PC-9 (cell line): Measurements from ENCODE around the gene ELAVL1.

Experiments
- EZH2 ChIP-seq: fragments of 200-600 bp; sonication (generic); IDR thresholded peaks from 2 replicates; pipeline ENCODE4 v1.8.0; 2017; ENCODE audit warnings: antibody characterized with exemption, low read depth
- TF ChIP-seq, protein P1 (sequence below): fragments of 200-600 bp; sonication (generic); conservative IDR thresholded peaks from 2 replicates; pipeline ENCODE4 v1.6.1; 2017; ENCODE audit warnings: mixed run types, antibody characterized with exemption, mild to moderate bottlenecking, moderate library complexity

DNA sequence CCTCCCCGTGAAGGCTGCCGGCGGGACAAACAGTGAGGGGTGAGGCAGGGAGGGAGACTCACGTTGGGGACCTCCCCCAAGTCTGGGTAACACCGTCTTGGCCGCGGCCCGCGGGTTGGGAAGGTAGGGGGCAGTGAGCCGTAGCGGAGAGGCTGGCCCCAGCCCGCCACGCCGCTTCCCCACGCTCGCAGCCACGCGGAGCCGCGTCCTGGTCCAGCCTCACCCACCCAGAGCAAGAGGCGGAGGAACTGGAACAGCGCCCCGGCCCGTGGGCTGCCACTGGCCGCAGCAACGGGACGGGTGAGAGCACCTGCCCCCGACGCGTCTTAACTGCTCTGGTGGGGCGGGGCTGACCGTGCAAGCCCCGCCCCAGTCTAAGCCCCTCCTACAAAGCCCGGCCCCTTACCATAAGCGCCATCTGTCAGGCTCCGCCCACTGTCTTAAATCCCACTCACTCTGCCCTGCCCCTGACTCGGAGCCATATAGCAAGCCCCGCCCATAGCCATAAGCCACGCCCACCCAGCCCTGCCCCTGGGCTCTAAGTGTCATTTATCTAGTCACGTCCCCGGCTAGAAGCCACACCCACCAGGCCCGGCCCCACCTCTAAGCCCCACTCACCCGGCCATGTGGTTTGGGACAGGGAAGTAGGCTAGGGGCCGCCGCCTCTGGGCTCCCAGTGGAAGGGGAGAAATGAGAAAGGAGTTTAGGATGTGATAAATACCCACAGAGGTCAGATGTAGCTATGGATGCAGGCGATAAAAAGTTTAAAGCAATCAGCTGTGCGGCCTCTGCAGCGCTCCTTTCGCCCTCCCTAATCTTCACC, 45.0 kb upstream of the ELAVL1 start:
- TF ChIP-seq, protein P1, sequence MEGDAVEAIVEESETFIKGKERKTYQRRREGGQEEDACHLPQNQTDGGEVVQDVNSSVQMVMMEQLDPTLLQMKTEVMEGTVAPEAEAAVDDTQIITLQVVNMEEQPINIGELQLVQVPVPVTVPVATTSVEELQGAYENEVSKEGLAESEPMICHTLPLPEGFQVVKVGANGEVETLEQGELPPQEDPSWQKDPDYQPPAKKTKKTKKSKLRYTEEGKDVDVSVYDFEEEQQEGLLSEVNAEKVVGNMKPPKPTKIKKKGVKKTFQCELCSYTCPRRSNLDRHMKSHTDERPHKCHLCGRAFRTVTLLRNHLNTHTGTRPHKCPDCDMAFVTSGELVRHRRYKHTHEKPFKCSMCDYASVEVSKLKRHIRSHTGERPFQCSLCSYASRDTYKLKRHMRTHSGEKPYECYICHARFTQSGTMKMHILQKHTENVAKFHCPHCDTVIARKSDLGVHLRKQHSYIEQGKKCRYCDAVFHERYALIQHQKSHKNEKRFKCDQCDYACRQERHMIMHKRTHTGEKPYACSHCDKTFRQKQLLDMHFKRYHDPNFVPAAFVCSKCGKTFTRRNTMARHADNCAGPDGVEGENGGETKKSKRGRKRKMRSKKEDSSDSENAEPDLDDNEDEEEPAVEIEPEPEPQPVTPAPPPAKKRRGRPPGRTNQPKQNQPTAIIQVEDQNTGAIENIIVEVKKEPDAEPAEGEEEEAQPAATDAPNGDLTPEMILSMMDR: no peak
- TF ChIP-seq EZH2: no peak
